H1 (cell line): ENCODE measurements around the gene SGMS1. TPM values are rescaled to one million over a fixed set of nuclear protein-coding genes. Genes with fewer than 3 reads are reported as not detected.

ENCODE experiments used
- CTCF ChIA-PET: fragments of 300-600 bp; sonication (Branson Sonifier 250); formaldehyde crosslinking; loops from one replicate; lab custom pipeline; 2021; ENCODE audit not compliant: partially characterized antibody; lab: Charles Lee
- POLR2A ChIA-PET: fragments of 300-600 bp; sonication (Branson Sonifier 250); formaldehyde crosslinking; loops from one replicate; lab custom pipeline; 2021; ENCODE audit warnings: inconsistent platforms; ENCODE audit not compliant: partially characterized antibody; lab: Charles Lee
- DNase-seq, 2 experiments: peaks; one replicate each; pipeline versions ENCODE4 v3.0.0 to v3.0.0-alpha.2; 2010 to 2022; ENCODE audit warnings: low spot score in 2 of 2, low read depth in 1 of 2, mixed read lengths in 1 of 2
- FAIRE-seq: peaks from 2 replicates; lab custom pipeline; 2011; peaks lifted over from hg19 to GRCh38; lab: Jason Lieb, UNC
- H2AFZ ChIP-seq: 2 replicates; pipeline ENCODE4 v1.8.1; 2012; ENCODE audit warnings: low read length, inconsistent platforms
- H2AK5ac ChIP-seq: 2 replicates; pipeline ENCODE4 v1.6.1; 2013; ENCODE audit warnings: low read depth, low read length
- H2BK120ac ChIP-seq: replicated peaks from 2 replicates; pipeline ENCODE3; 2013; ENCODE audit warnings: low read depth, low read length, inconsistent platforms
- H2BK12ac ChIP-seq: 2 replicates; pipeline ENCODE4 v1.6.1; 2013; ENCODE audit warnings: low read depth, low read length
- H2BK15ac ChIP-seq: 2 replicates; pipeline ENCODE4 v1.6.1; 2013; ENCODE audit warnings: low read length
- H2BK20ac ChIP-seq: 2 replicates; pipeline ENCODE4 v1.6.1; 2013; ENCODE audit warnings: low read length
- H2BK5ac ChIP-seq: 2 replicates; pipeline ENCODE4 v1.6.1; 2013; ENCODE audit warnings: low read depth, low read length
- H3K14ac ChIP-seq: 2 replicates; pipeline ENCODE4 v1.6.1; 2013; ENCODE audit warnings: inconsistent platforms; ENCODE audit not compliant: insufficient read length
- H3K18ac ChIP-seq: 2 replicates; pipeline ENCODE4 v1.6.1; 2013; ENCODE audit warnings: low read length; ENCODE audit errors: extremely low read depth
- H3K23ac ChIP-seq: 2 replicates; pipeline ENCODE4 v1.6.1; 2013; ENCODE audit warnings: inconsistent platforms; ENCODE audit not compliant: insufficient read length
- H3K23me2 ChIP-seq: 2 replicates; pipeline ENCODE4 v1.6.1; 2013; ENCODE audit warnings: low read depth, low read length
- H3K27ac ChIP-seq: 2 replicates; pipeline ENCODE4 v1.6.1; 2011; ENCODE audit warnings: low read depth, low read length, inconsistent platforms
- H3K27me3 ChIP-seq, 4 experiments: replicated peaks in 1 of 4; 1 replicate in 1 of 4; 2 replicates in 3 of 4; pipeline versions ENCODE4 v1.6.1 to v1.8.1; 2011 to 2013; ENCODE audit warnings: low read length in 3 of 4, mild to moderate bottlenecking in 3 of 4, inconsistent platforms in 2 of 4, mixed read lengths in 2 of 4, moderate library complexity in 1 of 4; ENCODE audit not compliant: control insufficient read depth in 3 of 4, insufficient read depth in 3 of 4; ENCODE audit errors: extremely low read depth in 1 of 4
- H3K36me3 ChIP-seq, 4 experiments: 2 replicates each; pipeline versions ENCODE4 v1.6.1 to v1.8.1; 2011 to 2013; ENCODE audit warnings: mild to moderate bottlenecking in 4 of 4, low read length in 3 of 4, moderate library complexity in 2 of 4, control low read depth in 1 of 4, inconsistent platforms in 1 of 4; ENCODE audit not compliant: insufficient read depth in 4 of 4, control insufficient read depth in 2 of 4
- H3K4ac ChIP-seq: replicated peaks from 2 replicates; pipeline ENCODE3; 2013; ENCODE audit warnings: low read length, low read depth, mixed read lengths, inconsistent platforms; ENCODE audit not compliant: insufficient read length
- H3K4me1 ChIP-seq, 4 experiments: replicated peaks in 1 of 4; 1 replicate in 1 of 4; 2 replicates in 3 of 4; pipeline versions ENCODE4 v1.6.1 to v1.8.1; 2011 to 2013; ENCODE audit warnings: low read length in 3 of 4, inconsistent platforms in 2 of 4, mixed read lengths in 1 of 4; ENCODE audit not compliant: insufficient read depth in 4 of 4, control insufficient read depth in 3 of 4
- H3K4me2 ChIP-seq, 2 experiments: 2 replicates each; pipeline versions ENCODE4 v1.6.1 to v1.8.1; 2011 to 2013; ENCODE audit warnings: low read depth in 2 of 2, low read length in 2 of 2, control low read depth in 1 of 2, inconsistent platforms in 1 of 2, mild to moderate bottlenecking in 1 of 2; ENCODE audit not compliant: insufficient read depth in 1 of 2
- H3K4me3 ChIP-seq, 4 experiments: fragments of 200-600, 300-600 bp in 1 of 4; sonication (generic), shearing (Covaris generic), sonication (Bioruptor Twin) in 1 of 4; 2 replicates each; pipeline versions ENCODE4 v1.5.1 to v1.8.1; 2011 to 2016; ENCODE audit warnings: low read length in 4 of 4, low read depth in 3 of 4, control low read depth in 2 of 4, inconsistent platforms in 2 of 4, mild to moderate bottlenecking in 2 of 4, mixed read lengths in 1 of 4, moderate library complexity in 1 of 4; ENCODE audit not compliant: insufficient read depth in 2 of 4; ENCODE audit errors: extremely low read depth in 1 of 4
- H3K56ac ChIP-seq: replicated peaks from 2 replicates; pipeline ENCODE3; 2013; ENCODE audit warnings: low read depth, mild to moderate bottlenecking, mixed read lengths, low read length, inconsistent platforms; ENCODE audit not compliant: insufficient read length
- H3K79me1 ChIP-seq: 2 replicates; pipeline ENCODE4 v1.6.1; 2013; ENCODE audit warnings: low read depth, low read length, control low read depth
- H3K79me2 ChIP-seq, 2 experiments: 2 replicates each; pipeline versions ENCODE4 v1.6.1 to v1.8.1; 2012 to 2013; ENCODE audit warnings: low read length in 2 of 2, mild to moderate bottlenecking in 2 of 2, inconsistent platforms in 1 of 2; ENCODE audit not compliant: insufficient read depth in 2 of 2, control insufficient read depth in 1 of 2
- H3K9ac ChIP-seq, 4 experiments: replicated peaks in 1 of 4; 1 replicate in 1 of 4; 2 replicates in 3 of 4; pipeline versions ENCODE4 v1.6.1 to v1.8.1; 2011 to 2013; ENCODE audit warnings: low read depth in 3 of 4, low read length in 3 of 4, control low read depth in 2 of 4, mild to moderate bottlenecking in 2 of 4, moderate library complexity in 2 of 4, inconsistent platforms in 1 of 4; ENCODE audit errors: extremely low read depth in 1 of 4
- H3K9me3 ChIP-seq, 2 experiments: 2 replicates each; pipeline versions ENCODE4 v1.6.1 to v1.8.1; 2012 to 2013; ENCODE audit warnings: mild to moderate bottlenecking in 2 of 2, moderate library complexity in 2 of 2, control low read depth in 1 of 2, inconsistent platforms in 1 of 2, low read depth in 1 of 2, low read length in 1 of 2, mixed read lengths in 1 of 2; ENCODE audit not compliant: insufficient read depth in 2 of 2
- H4K20me1 ChIP-seq, 2 experiments: replicated peaks in 1 of 2; 2 replicates each; pipeline versions ENCODE3 to v1.8.1; 2011 to 2013; ENCODE audit warnings: inconsistent platforms in 2 of 2, low read length in 2 of 2, mild to moderate bottlenecking in 1 of 2; ENCODE audit not compliant: insufficient read depth in 2 of 2, control insufficient read depth in 1 of 2
- H4K5ac ChIP-seq: 2 replicates; pipeline ENCODE4 v1.6.1; 2013; ENCODE audit warnings: low read length, low read depth, mixed read lengths, inconsistent platforms; ENCODE audit not compliant: insufficient read length
- H4K8ac ChIP-seq: 2 replicates; pipeline ENCODE4 v1.8.0; 2013; ENCODE audit warnings: mild to moderate bottlenecking, moderate library complexity, low read length, inconsistent platforms; ENCODE audit not compliant: insufficient read depth; ENCODE audit errors: extremely low read depth
- H4K91ac ChIP-seq: replicated peaks from 2 replicates; pipeline ENCODE3; 2013; ENCODE audit warnings: low read length, mixed read lengths, inconsistent platforms; ENCODE audit not compliant: insufficient read length
- E2F6 ChIP-seq: IDR thresholded peaks from 2 replicates; pipeline ENCODE4 v1.6.1; 2012; ENCODE audit warnings: inconsistent platforms
- MAX ChIP-seq: IDR thresholded peaks from 2 replicates; pipeline ENCODE4 v1.6.1; 2012; ENCODE audit warnings: inconsistent platforms
- WGBS, 2 experiments: shearing (Covaris generic) in 1 of 2; methylation state at CpG; one replicate each; pipeline versions ENCODE4 v1.1.6 to v1.1.7; 2013 to 2015; ENCODE audit warnings: low lambda C conversion rate in 2 of 2, mixed read lengths in 2 of 2, inconsistent platforms in 1 of 2, low coverage in 1 of 2, missing lambda C conversion rate in 1 of 2; ENCODE audit not compliant: insufficient replicate concordance in 2 of 2, insufficient coverage in 1 of 2, insufficient read length in 1 of 2; ENCODE audit errors: extremely low coverage in 1 of 2, missing lambda C conversion rate in 1 of 2; 5-methylcytosine and 5-hydroxymethylcytosine counted together
- polyA plus RNA-seq, 7 experiments: library from polyadenylated mRNA; depleted of rRNA in 3 of 7; stranded (reverse) in 5 of 7; unstranded in 2 of 7; fragments of >200 nt in 5 of 7; fragments of 200-250 nt in 2 of 7; gene quantifications; 1 replicate in 5 of 7; 2 replicates in 1 of 7; 4 replicates in 1 of 7; pipeline versions ENCODE4 v1.2.1 to v1.2.3, GENCODE V29; 2011 to 2013; ENCODE audit warnings: missing spikeins in 2 of 7, mixed read lengths in 2 of 7
- total RNA-seq: library from RNA; stranded (reverse); fragmentation: NEBNext Ultra II Directional; extraction: Animal tissue kit (Norgen Biotek cat#: 25700); gene quantifications from 2 replicates; pipeline ENCODE4 v1.2.1, GENCODE V29; 2021

SGMS1 gene
- total and polyA plus RNA-seq, 2 of the 8 experiments (the other 6 are each of a cell fraction or from before 2014, with no cell fraction given) = 6.0 to 15.6 TPM

GRCh38 chr10:50471583-50471975, 152.2 kb downstream of the SGMS1 start:
- POLR2A ChIA-PET = interaction anchor here (1.2 kb wide), 1 partner anchor 9 kb away, joined by 4 read pairs; no protein-coding TSS in a partner anchor
- peaks cover 0 to 4% of the 10 kb centered on the region in 2 experiments; a peak in 3 of 4 replicates for H3K79me2 ChIP-seq
- no peak overlapping the region for H2BK20ac ChIP-seq
- DNase-seq (no peak), FAIRE-seq (no peak)
- H4K91ac ChIP-seq = no peak overlapping the region
- WGBS, 2 experiments = 91% methylated on average over 3 of the region's 3 CpGs; no CpG with 5 or more reads in 1 of the 2 experiments
- H3K14ac ChIP-seq = no peak overlapping the region
- CTCF ChIA-PET = interaction anchor here (0.7 to 1.0 kb wide), 2 partner anchors 55 to 160 kb away, joined by 3 read pairs; no protein-coding TSS in a partner anchor
- no peaks in the 10 kb centered on the region for H3K27me3 ChIP-seq
- H3K56ac ChIP-seq = no peak overlapping the region
- H3K23me2 ChIP-seq = no peaks in the 10 kb centered on the region
- no peak overlapping the region for H3K4ac ChIP-seq
- no peaks in the 10 kb centered on the region for H3K36me3 ChIP-seq
- H4K20me1 ChIP-seq = no peaks in the 10 kb centered on the region
- no peak overlapping the region for H2AFZ ChIP-seq
- peak overlapping the region in 1 of 2 experiments; percentile 53; a peak in 2 of 4 replicates for H3K4me2 ChIP-seq
- H2BK5ac ChIP-seq = no peak overlapping the region
- no peak overlapping the region for H4K8ac ChIP-seq
- no peak overlapping the region for H2BK120ac ChIP-seq
- H3K18ac ChIP-seq = no peak overlapping the region
- H2AK5ac ChIP-seq = no peak overlapping the region
- H3K4me1 ChIP-seq = peaks cover 0 to 15% (median 8%) of the 10 kb centered on the region in 4 experiments; a peak in 4 of 7 replicates
- no peak overlapping the region for H2BK15ac ChIP-seq
- peak overlapping the region; percentile 68 for H3K27ac ChIP-seq
- H3K9me3 ChIP-seq = peaks cover 1 to 2% of the 10 kb centered on the region in 2 experiments; a peak in 2 of 4 replicates
- no peak overlapping the region for H3K23ac ChIP-seq
- no peak overlapping the region for H3K9ac ChIP-seq
- no peak overlapping the region for H4K5ac ChIP-seq
- no peak overlapping the region for H2BK12ac ChIP-seq
- peak overlapping the region in 1 of 4 experiments; percentile 42; a peak in 1 of 8 replicates for H3K4me3 ChIP-seq
- H3K79me1 ChIP-seq = no peaks in the 10 kb centered on the region
- TF ChIP-seq MAX (no peak), E2F6 (no peak)
